Glutamatergic neuron (in vitro differentiated cells): ENCODE data around the gene RNF41. TPM values are rescaled to one million over a fixed set of nuclear protein-coding genes. Genes with fewer than 3 reads are reported as not detected.
A peak's percentile ranks its signal among the peaks of the same experiment; 100 is the strongest.

ENCODE experiments used
- DNase-seq: peaks from one replicate; pipeline ENCODE4 v3.0.0; 2022
- H3K27ac Mint-ChIP-seq: one replicate; pipeline ENCODE4 v1.8.0; 2020; ENCODE audit warnings: mild to moderate bottlenecking, mixed read lengths, inconsistent platforms; ENCODE audit not compliant: unreplicated experiment
- H3K27me3 Mint-ChIP-seq: one replicate; pipeline ENCODE4 v1.8.0; 2020; ENCODE audit warnings: mild to moderate bottlenecking, moderate library complexity, mixed read lengths, inconsistent platforms; ENCODE audit not compliant: unreplicated experiment
- H3K36me3 Mint-ChIP-seq: one replicate; pipeline ENCODE4 v1.8.0; 2020; ENCODE audit warnings: mild to moderate bottlenecking, mixed read lengths, inconsistent platforms; ENCODE audit not compliant: unreplicated experiment
- H3K4me1 Mint-ChIP-seq: one replicate; pipeline ENCODE4 v1.8.0; 2020; ENCODE audit warnings: mild to moderate bottlenecking, low read depth, mixed read lengths, inconsistent platforms; ENCODE audit not compliant: unreplicated experiment
- H3K4me3 Mint-ChIP-seq: one replicate; pipeline ENCODE4 v1.8.0; 2020; ENCODE audit warnings: mild to moderate bottlenecking, mixed read lengths, inconsistent platforms; ENCODE audit not compliant: unreplicated experiment
- H3K9me3 Mint-ChIP-seq: one replicate; pipeline ENCODE4 v1.8.0; 2020; ENCODE audit warnings: mild to moderate bottlenecking, moderate library complexity, mixed read lengths, inconsistent platforms; ENCODE audit not compliant: unreplicated experiment
- CTCF ChIP-seq: fragments of 200-600 bp; sonication (generic); IDR thresholded peaks from one replicate; pipeline ENCODE4 v1.5.0; 2021; ENCODE audit not compliant: partially characterized antibody, unreplicated experiment
- total RNA-seq: library from RNA; stranded (reverse); fragmentation: NEBNext Ultra II Directional; extraction: Animal tissue kit (Norgen Biotek cat#: 25700); gene quantifications from one replicate; pipeline ENCODE4 v1.2.1, GENCODE V29; 2021; ENCODE audit not compliant: unreplicated experiment

Gene RNF41
- total RNA-seq, 1 donor from 2014 or later: 72.6 TPM

- H3K27ac Mint-ChIP-seq: peak overlapping the region; percentile 93
Observed at GRCh38 chr12:56152756-56153677, 68.7 kb downstream of the RNF41 start.

More at GRCh38 chr12:56152756-56153677, 68.7 kb downstream of the RNF41 start:
- H3K9me3 Mint-ChIP-seq: peaks cover 5% of the 10 kb centered on the region
- DNase-seq: no peak
- H3K36me3 Mint-ChIP-seq: no peaks in the 10 kb centered on the region
- H3K4me1 Mint-ChIP-seq: peaks cover 12% of the 10 kb centered on the region
- H3K27me3 Mint-ChIP-seq: peaks cover 17% of the 10 kb centered on the region
- TF ChIP-seq CTCF: no peak
- H3K4me3 Mint-ChIP-seq: peak overlapping the region; percentile 89

Other genes with a start within 250 kb of the RNF41 start
- 170 TPM for gene RAB5B, start 247.8 kb downstream of the RNF41 start, total RNA-seq
- 23.9 TPM for gene SUOX, start 224.6 kb downstream of the RNF41 start, total RNA-seq
- 24.1 TPM for gene IKZF4, start 200.9 kb downstream of the RNF41 start, total RNA-seq
- gene RPS26, start 180.0 kb downstream of the RNF41 start, total RNA-seq: 29.8 TPM
- 33.7 TPM for gene ERBB3, start 141.8 kb downstream of the RNF41 start, total RNA-seq
- 86.5 TPM for gene PA2G4, start 117.4 kb downstream of the RNF41 start, total RNA-seq
- 1,433 TPM for gene RPL41, start 105.3 kb downstream of the RNF41 start, total RNA-seq
- gene ZC3H10, start 103.7 kb downstream of the RNF41 start, total RNA-seq: 11.1 TPM
- 144 TPM for gene ESYT1, start 93.7 kb downstream of the RNF41 start, total RNA-seq
- gene MYL6B, start 69.3 kb downstream of the RNF41 start, total RNA-seq: 232 TPM
- 2,223 TPM for gene MYL6, start 63.6 kb downstream of the RNF41 start, total RNA-seq
- 196 TPM for gene SMARCC2, start 32.4 kb downstream of the RNF41 start, total RNA-seq
- gene NABP2, start 2.4 kb upstream of the RNF41 start, total RNA-seq: 42.6 TPM
- 0.61 TPM for gene SLC39A5, start 8.1 kb upstream of the RNF41 start, total RNA-seq
- 49.1 TPM for gene ANKRD52, start 36.5 kb upstream of the RNF41 start, total RNA-seq
- 18.9 TPM for gene COQ10A, start 45.0 kb upstream of the RNF41 start, total RNA-seq
- 257 TPM for gene CS, start 78.4 kb upstream of the RNF41 start, total RNA-seq
- 141 TPM for gene CNPY2, start 94.1 kb upstream of the RNF41 start, total RNA-seq
- 101 TPM for gene PAN2, start 112.1 kb upstream of the RNF41 start, total RNA-seq
- gene IL23A, start 117.0 kb upstream of the RNF41 start, total RNA-seq: 0.42 TPM
- 74.7 TPM for gene STAT2, start 138.2 kb upstream of the RNF41 start, total RNA-seq
- gene APOF, start 140.9 kb upstream of the RNF41 start, total RNA-seq: not detected
- gene TIMELESS, start 227.5 kb upstream of the RNF41 start, total RNA-seq: 17.9 TPM
- not detected for gene MIP, start 232.7 kb upstream of the RNF41 start, total RNA-seq
- gene SPRYD4, start 246.7 kb upstream of the RNF41 start, total RNA-seq: 3.6 TPM